GM12874 (cell line): ENCODE data around the gene KSR1.

Source experiments
- CTCF ChIP-seq: IDR thresholded peaks from 2 replicates; pipeline ENCODE4 v1.5.1; 2011; ENCODE audit warnings: low read depth, mild to moderate bottlenecking, control low read depth, low read length, moderate library complexity; ENCODE audit not compliant: insufficient read depth

Gene KSR1

GRCh38 chr17:27630607-27631410, 174.6 kb downstream of the KSR1 start, which contains the start of gene LGALS9:
Gene LGALS9, plus strand, starts transcription at chr17:27631188. Its CDS starts 78 bp downstream, at chr17:27631266.
- TF ChIP-seq CTCF: no peak

- TF ChIP-seq CTCF: no peak
Measured at GRCh38 chr17:27631411-27631760, 175.1 kb downstream of the KSR1 start.

- peak; percentile 49 for TF ChIP-seq CTCF
Measured at GRCh38 chr17:27631897-27632725, 175.9 kb downstream of the KSR1 start.

GRCh38 chr17:27633312-27634025, 177.2 kb downstream of the KSR1 start:
- no peak for TF ChIP-seq CTCF

- TF ChIP-seq CTCF: no peak
Measured at GRCh38 chr17:27634026-27634335, 177.7 kb downstream of the KSR1 start.

- no peak for TF ChIP-seq CTCF
Measured at GRCh38 chr17:27634776-27635175, 178.5 kb downstream of the KSR1 start.

- no peak for TF ChIP-seq CTCF
Measured at GRCh38 chr17:27635275-27635823, 179.1 kb downstream of the KSR1 start.
